Stomach (tissue), 4 donors: ENCODE results near the gene SH3BGRL.
"Not testable (repeated sequence)": the region's sequence is repeated elsewhere in the genome, so short reads cannot be mapped to it uniquely, and the experiment has no call there.

ENCODE experiments used
- CTCF ChIP-seq, 7 experiments: fragments of 450-650 bp in 4 of 7; fragments of 200-600 bp in 3 of 7; sonication (generic) in 3 of 7; IDR thresholded peaks; one replicate each; pipeline ENCODE4 v1.5.1; 2016 to 2019; ENCODE audit warnings: antibody characterized with exemption in 7 of 7, control low read depth in 2 of 7, mild to moderate bottlenecking in 1 of 7
- EP300 ChIP-seq: sonication (generic); formaldehyde crosslinking; IDR thresholded peaks from one replicate; pipeline ENCODE4 v1.6.1; 2017; ENCODE audit warnings: antibody characterized with exemption
- POLR2AphosphoS5 ChIP-seq, 3 donors: sonication (generic); formaldehyde crosslinking; IDR thresholded peaks; one replicate each; pipeline ENCODE4 v1.6.1; 2016; ENCODE audit warnings: antibody characterized with exemption in 3 of 3

GRCh38 chrX:81331653-81332052, 129.8 kb downstream of the SH3BGRL start:
- TF ChIP-seq CTCF (IDR thresholded peaks at IDR 0.05); POLR2AphosphoS5 (IDR thresholded peaks at IDR 0.05); EP300: not testable (repeated sequence)
